Measurements from ENCODE around the gene PITRM1. TPM values are rescaled to one million over a fixed set of nuclear protein-coding genes. Genes with fewer than 3 reads are reported as not detected.

Gene PITRM1
- total RNA-seq, 1 experiment from 2014 or later: 40.7 TPM

- TF ChIP-seq, protein P1, sequence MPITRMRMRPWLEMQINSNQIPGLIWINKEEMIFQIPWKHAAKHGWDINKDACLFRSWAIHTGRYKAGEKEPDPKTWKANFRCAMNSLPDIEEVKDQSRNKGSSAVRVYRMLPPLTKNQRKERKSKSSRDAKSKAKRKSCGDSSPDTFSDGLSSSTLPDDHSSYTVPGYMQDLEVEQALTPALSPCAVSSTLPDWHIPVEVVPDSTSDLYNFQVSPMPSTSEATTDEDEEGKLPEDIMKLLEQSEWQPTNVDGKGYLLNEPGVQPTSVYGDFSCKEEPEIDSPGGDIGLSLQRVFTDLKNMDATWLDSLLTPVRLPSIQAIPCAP (CRISPR knock-in tag; IDR thresholded peaks at IDR 0.05): no peak
- no peak for TF ChIP-seq GRHL2 (CRISPR knock-in tag; IDR thresholded peaks at IDR 0.05; ENCODE audit: insufficient replicate concordance, severe bottlenecking)
- no peak for TF ChIP-seq RORB (CRISPR knock-in tag; IDR thresholded peaks at IDR 0.05)
- TF ChIP-seq CREM (CRISPR knock-in tag; IDR thresholded peaks at IDR 0.05): no peak
- TF ChIP-seq GABPB1 (CRISPR knock-in tag; IDR thresholded peaks at IDR 0.05): no peak
- no peak for TF ChIP-seq ATF1 (CRISPR knock-in tag; IDR thresholded peaks at IDR 0.05)
- TF ChIP-seq TEAD4 (CRISPR knock-in tag; IDR thresholded peaks at IDR 0.05): no peak
- no peak for TF ChIP-seq ETV6 (CRISPR knock-in tag; IDR thresholded peaks at IDR 0.05)
- TF ChIP-seq ZBTB21 (CRISPR knock-in tag; IDR thresholded peaks at IDR 0.05; ENCODE audit: borderline replicate concordance): no peak
- no peak for TF ChIP-seq ZNF317 (CRISPR knock-in tag; IDR thresholded peaks at IDR 0.05; ENCODE audit: borderline replicate concordance, low read depth)
- TF ChIP-seq FOXP4 (CRISPR knock-in tag; IDR thresholded peaks at IDR 0.05): no peak
- no peak for TF ChIP-seq CBFB (CRISPR knock-in tag; IDR thresholded peaks at IDR 0.05; ENCODE audit: low read depth)
Measured at GRCh38 chr10:3116508-3117100, 56.0 kb downstream of the PITRM1 start (continued).

- H3K27ac Mint-ChIP-seq: no peak overlapping the region
- no peaks in the 10 kb centered on the region for H3K27me3 Mint-ChIP-seq (ENCODE audit: low read depth)
- no peaks in the 10 kb centered on the region for H3K4me1 Mint-ChIP-seq
- peaks cover 1% of the 10 kb centered on the region; the same call in 1 of the 2 replicates for H3K9me3 Mint-ChIP-seq
- POLR2A ChIA-PET: no interaction called here
- no peak for DNase-seq (ENCODE audit: low spot score)
- CTCF ChIA-PET: no interaction called here
- no peak overlapping the region for H3K4me3 Mint-ChIP-seq
- no peak for ATAC-seq
- H3K36me3 Mint-ChIP-seq: peaks cover 87% of the 10 kb centered on the region
- TF ChIP-seq, protein P1 (CRISPR knock-in tag; IDR thresholded peaks at IDR 0.05): no peak
- TF ChIP-seq, protein P2, sequence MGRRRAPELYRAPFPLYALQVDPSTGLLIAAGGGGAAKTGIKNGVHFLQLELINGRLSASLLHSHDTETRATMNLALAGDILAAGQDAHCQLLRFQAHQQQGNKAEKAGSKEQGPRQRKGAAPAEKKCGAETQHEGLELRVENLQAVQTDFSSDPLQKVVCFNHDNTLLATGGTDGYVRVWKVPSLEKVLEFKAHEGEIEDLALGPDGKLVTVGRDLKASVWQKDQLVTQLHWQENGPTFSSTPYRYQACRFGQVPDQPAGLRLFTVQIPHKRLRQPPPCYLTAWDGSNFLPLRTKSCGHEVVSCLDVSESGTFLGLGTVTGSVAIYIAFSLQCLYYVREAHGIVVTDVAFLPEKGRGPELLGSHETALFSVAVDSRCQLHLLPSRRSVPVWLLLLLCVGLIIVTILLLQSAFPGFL (CRISPR knock-in tag; IDR thresholded peaks at IDR 0.05; ENCODE audit: borderline replicate concordance): no peak
- no peak for TF ChIP-seq SMAD4 (CRISPR knock-in tag; IDR thresholded peaks at IDR 0.05)
- TF ChIP-seq, protein P3, sequence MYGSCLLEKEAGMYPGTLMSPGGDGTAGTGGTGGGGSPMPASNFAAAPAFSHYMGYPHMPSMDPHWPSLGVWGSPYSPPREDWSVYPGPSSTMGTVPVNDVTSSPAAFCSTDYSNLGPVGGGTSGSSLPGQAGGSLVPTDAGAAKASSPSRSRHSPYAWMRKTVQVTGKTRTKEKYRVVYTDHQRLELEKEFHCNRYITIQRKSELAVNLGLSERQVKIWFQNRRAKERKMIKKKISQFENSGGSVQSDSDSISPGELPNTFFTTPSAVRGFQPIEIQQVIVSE (CRISPR knock-in tag; IDR thresholded peaks at IDR 0.05; ENCODE audit: borderline replicate concordance): no peak
- TF ChIP-seq TP53 (CRISPR knock-in tag; IDR thresholded peaks at IDR 0.05): no peak
- no peak for TF ChIP-seq JUN (CRISPR knock-in tag; IDR thresholded peaks at IDR 0.05)
- no peak for TF ChIP-seq ZNF416 (CRISPR knock-in tag; IDR thresholded peaks at IDR 0.05)
Measured at GRCh38 chr10:3115685-3116084, 56.9 kb downstream of the PITRM1 start.

DNA sequence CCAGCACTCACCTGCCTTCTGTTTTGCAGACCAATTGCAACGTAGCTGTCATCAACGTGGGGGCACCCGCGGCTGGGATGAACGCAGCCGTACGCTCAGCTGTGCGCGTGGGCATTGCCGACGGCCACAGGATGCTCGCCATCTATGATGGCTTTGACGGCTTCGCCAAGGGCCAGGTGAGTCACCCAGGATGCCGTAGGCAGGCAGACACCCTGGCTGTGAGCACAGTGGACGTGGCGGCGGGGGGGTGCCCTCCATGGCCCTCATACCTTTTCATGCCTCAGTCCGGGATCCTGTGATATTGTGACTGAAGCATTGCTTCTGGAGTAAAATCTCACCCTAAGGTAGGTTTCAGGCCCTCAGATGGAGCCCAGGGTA is 59.2 kb downstream of the PITRM1 start:
- Mint-ChIP-seq H3K9me3 (peaks cover 4% of the 10 kb centered on the region; the same call in 1 of the 2 replicates), H3K4me1 (no peaks in the 10 kb centered on the region), H3K27me3 (ENCODE audit: low read depth) (no peaks in the 10 kb centered on the region), H3K36me3 (peaks cover 93% of the 10 kb centered on the region), H3K27ac (no peak overlapping the region), H3K4me3 (no peak overlapping the region)
- DNase-seq (ENCODE audit: low spot score): no peak
- CTCF ChIA-PET: no interaction called here
- ATAC-seq: no peak
- POLR2A ChIA-PET: no interaction called here
- TF ChIP-seq E2F1 (CRISPR knock-in tag; IDR thresholded peaks at IDR 0.05): no peak
- TF ChIP-seq, protein P4, sequence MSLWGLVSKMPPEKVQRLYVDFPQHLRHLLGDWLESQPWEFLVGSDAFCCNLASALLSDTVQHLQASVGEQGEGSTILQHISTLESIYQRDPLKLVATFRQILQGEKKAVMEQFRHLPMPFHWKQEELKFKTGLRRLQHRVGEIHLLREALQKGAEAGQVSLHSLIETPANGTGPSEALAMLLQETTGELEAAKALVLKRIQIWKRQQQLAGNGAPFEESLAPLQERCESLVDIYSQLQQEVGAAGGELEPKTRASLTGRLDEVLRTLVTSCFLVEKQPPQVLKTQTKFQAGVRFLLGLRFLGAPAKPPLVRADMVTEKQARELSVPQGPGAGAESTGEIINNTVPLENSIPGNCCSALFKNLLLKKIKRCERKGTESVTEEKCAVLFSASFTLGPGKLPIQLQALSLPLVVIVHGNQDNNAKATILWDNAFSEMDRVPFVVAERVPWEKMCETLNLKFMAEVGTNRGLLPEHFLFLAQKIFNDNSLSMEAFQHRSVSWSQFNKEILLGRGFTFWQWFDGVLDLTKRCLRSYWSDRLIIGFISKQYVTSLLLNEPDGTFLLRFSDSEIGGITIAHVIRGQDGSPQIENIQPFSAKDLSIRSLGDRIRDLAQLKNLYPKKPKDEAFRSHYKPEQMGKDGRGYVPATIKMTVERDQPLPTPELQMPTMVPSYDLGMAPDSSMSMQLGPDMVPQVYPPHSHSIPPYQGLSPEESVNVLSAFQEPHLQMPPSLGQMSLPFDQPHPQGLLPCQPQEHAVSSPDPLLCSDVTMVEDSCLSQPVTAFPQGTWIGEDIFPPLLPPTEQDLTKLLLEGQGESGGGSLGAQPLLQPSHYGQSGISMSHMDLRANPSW (CRISPR knock-in tag; conservative IDR thresholded peaks at IDR 0.05; ENCODE audit: low read depth): no peak
- no peak for TF ChIP-seq TCF7 (CRISPR knock-in tag; IDR thresholded peaks at IDR 0.05; ENCODE audit: low read depth)
- no peak for TF ChIP-seq ATF6 (CRISPR knock-in tag; IDR thresholded peaks at IDR 0.05)
- TF ChIP-seq ETV6 (CRISPR knock-in tag; IDR thresholded peaks at IDR 0.05): no peak
- no peak for TF ChIP-seq ZNF396 (CRISPR knock-in tag; IDR thresholded peaks at IDR 0.05; ENCODE audit: borderline replicate concordance)
